ENCODE results near the gene TCF19. TPM values are rescaled to one million over a fixed set of nuclear protein-coding genes. Genes with fewer than 3 reads are reported as not detected.

TCF19 gene
- total and polyA plus RNA-seq, 2 donors (not counting 1 experiment from before 2014, with no cell fraction given), result 10.0 to 10.4 TPM

DNA sequence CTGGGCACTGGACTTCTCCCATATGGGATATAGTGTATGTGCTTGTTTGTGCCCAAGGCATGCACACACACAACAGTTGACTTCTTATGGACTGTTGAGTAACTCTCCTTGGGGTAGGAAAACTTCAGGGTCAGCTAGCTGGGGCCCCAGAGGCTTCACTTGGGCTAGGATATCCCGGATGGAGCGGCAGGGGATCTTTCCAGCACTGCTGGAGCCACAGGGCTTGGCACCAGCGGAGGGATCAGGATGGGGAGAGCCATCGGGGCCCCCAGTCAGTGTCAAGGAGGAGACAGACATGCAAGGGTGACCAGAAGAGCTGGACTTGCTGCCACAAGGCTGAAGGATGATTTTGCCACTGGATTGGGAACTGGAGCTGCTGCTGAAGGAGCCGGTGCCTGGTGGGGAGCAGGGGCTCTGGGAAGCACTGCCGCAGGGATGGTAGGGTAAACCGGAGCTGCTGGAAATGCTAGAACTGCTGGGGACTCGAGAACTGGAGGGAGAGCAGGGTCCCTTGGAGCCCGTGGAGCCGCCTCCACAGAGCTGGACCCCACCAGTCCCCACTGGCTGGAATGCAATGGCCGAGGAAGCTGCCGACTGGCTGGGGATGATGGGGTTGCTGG is 42.3 kb upstream of the TCF19 start:
- Histone ChIP-seq H3K4me2 (replicated peaks; ENCODE audit: low read depth, low read length, poor library complexity, severe bottlenecking) (no peak overlapping the region), H2AFZ (ENCODE audit: insufficient read depth, low read depth, low read length, poor library complexity, severe bottlenecking) (no peak overlapping the region), H3K4me3 (ENCODE audit: control extremely low read depth in 1 of 5, extremely low read depth in 1 of 5, insufficient read depth in 1 of 5, low read depth in 2 of 5, low read length in 4 of 5) (no peak overlapping the region), H3K27me3 (replicated peaks in 1 of 4; ENCODE audit: control extremely low read depth in 1 of 4, control insufficient read depth in 3 of 4, insufficient read depth in 4 of 4, low read length in 3 of 4) (peaks cover 0 to 3% (median 0%) of the 10 kb centered on the region in 4 experiments), H4K20me1 (ENCODE audit: control insufficient read depth, insufficient read depth, low read length, poor library complexity, severe bottlenecking) (no peaks in the 10 kb centered on the region), H3K9me3 (ENCODE audit: control extremely low read depth in 1 of 3, control insufficient read depth in 2 of 3, insufficient read depth in 1 of 3, low read length in 2 of 3) (no peaks in the 10 kb centered on the region), H3K9ac (ENCODE audit: low read length) (no peak overlapping the region), H3K27ac (ENCODE audit: low read length in 2 of 2) (no peak overlapping the region), H3K4me1 (ENCODE audit: control insufficient read depth in 2 of 2, insufficient read depth in 2 of 2, low read length in 2 of 2) (peaks cover 0 to 6% of the 10 kb centered on the region in 2 donors), H3K79me2 (ENCODE audit: control insufficient read depth, insufficient read depth, low read length) (no peaks in the 10 kb centered on the region), H3K36me3 (replicated peaks in 1 of 2; ENCODE audit: control extremely low read depth in 1 of 2, control insufficient read depth in 1 of 2, extremely low read depth in 1 of 2, insufficient read depth in 2 of 2, low read length in 1 of 2) (no peaks in the 10 kb centered on the region)
- WGBS (ENCODE audit: insufficient coverage), result 85% methylated on average over 10 of the region's 12 CpGs
- no peak overlapping the region for H3K27ac Mint-ChIP-seq
- POLR2A ChIA-PET, result no interaction called here
- H3K27me3 Mint-ChIP-seq, result peaks cover 33% of the 10 kb centered on the region
- intact Hi-C loops (cut with micrococcal nuclease), result no loop called here
- no peaks in the 10 kb centered on the region for H3K9me3 Mint-ChIP-seq (ENCODE audit: insufficient read depth)
- DNase-seq, result no peak
- no peak for ATAC-seq (ENCODE audit: low read depth)
- CTCF ChIA-PET, result interaction anchor here (0.6 to 2.5 kb wide), 6 partner anchors 10 to 293 kb away, joined by 4 to 9 read pairs (median 5); no protein-coding TSS in a partner anchor
- H3K4me3 Mint-ChIP-seq, result no peak overlapping the region
- H3K4me1 Mint-ChIP-seq, result peaks cover 5% of the 10 kb centered on the region
- TF ChIP-seq CTCF (IDR thresholded peaks at IDR 0.05) (no peak), EZH2 (IDR thresholded peaks at IDR 0.05; ENCODE audit: borderline replicate concordance, insufficient read depth, low read depth, low read length, poor library complexity, severe bottlenecking) (no peak)

DNA sequence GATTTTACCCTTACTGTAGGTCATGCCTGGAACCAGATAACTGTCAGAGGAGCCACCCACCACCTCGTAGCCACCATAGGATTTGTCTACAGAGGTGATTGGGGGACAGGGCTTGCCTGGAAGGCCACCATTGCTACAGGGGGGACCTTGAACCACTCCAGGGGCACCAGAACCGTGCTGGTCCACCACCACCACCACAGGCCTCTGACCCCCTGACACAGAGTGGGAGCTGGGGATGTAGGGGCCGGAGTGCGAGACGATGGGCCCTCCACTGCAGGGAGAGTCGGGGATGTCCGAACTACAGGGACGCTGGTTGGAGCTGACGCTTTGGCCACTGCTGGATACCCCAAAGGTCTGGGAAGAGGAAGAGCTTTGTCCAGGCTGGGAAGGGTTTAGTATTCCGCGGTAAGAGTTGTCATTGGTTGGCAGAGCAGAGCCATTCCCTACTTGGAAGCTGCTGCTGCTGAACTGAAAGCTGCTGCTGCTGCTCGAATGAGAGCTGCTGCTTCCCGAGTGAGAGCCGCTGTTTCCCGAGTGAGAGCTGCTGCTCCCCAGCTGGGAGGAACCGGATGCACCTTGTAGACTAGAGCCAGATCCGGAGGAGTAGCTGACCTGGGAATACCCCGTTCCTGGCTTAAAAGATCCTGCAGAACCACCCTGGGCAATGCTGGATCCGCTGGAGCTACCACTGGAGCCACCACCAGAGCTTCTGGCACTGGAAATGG is 41.6 kb upstream of the TCF19 start:
- Histone ChIP-seq H3K36me3 (replicated peaks in 1 of 2; ENCODE audit: control extremely low read depth in 1 of 2, control insufficient read depth in 1 of 2, extremely low read depth in 1 of 2, insufficient read depth in 2 of 2, low read length in 1 of 2) (no peaks in the 10 kb centered on the region), H2AFZ (ENCODE audit: insufficient read depth, low read depth, low read length, poor library complexity, severe bottlenecking) (no peak overlapping the region), H4K20me1 (ENCODE audit: control insufficient read depth, insufficient read depth, low read length, poor library complexity, severe bottlenecking) (no peaks in the 10 kb centered on the region), H3K4me1 (ENCODE audit: control insufficient read depth in 2 of 2, insufficient read depth in 2 of 2, low read length in 2 of 2) (peaks cover 0 to 6% of the 10 kb centered on the region in 2 donors), H3K79me2 (ENCODE audit: control insufficient read depth, insufficient read depth, low read length) (no peaks in the 10 kb centered on the region), H3K9ac (ENCODE audit: low read length) (no peak overlapping the region), H3K4me3 (ENCODE audit: control extremely low read depth in 1 of 5, extremely low read depth in 1 of 5, insufficient read depth in 1 of 5, low read depth in 2 of 5, low read length in 4 of 5) (no peak overlapping the region), H3K4me2 (replicated peaks; ENCODE audit: low read depth, low read length, poor library complexity, severe bottlenecking) (no peak overlapping the region), H3K27ac (ENCODE audit: low read length in 2 of 2) (no peak overlapping the region), H3K27me3 (replicated peaks in 1 of 4; ENCODE audit: control extremely low read depth in 1 of 4, control insufficient read depth in 3 of 4, insufficient read depth in 4 of 4, low read length in 3 of 4) (peaks cover 0 to 4% (median 1%) of the 10 kb centered on the region in 4 experiments), H3K9me3 (ENCODE audit: control extremely low read depth in 1 of 3, control insufficient read depth in 2 of 3, insufficient read depth in 1 of 3, low read length in 2 of 3) (no peaks in the 10 kb centered on the region)
- Mint-ChIP-seq H3K4me3 (no peak overlapping the region), H3K27me3 (peaks cover 35% of the 10 kb centered on the region), H3K27ac (no peak overlapping the region), H3K9me3 (ENCODE audit: insufficient read depth) (no peaks in the 10 kb centered on the region), H3K4me1 (peaks cover 5% of the 10 kb centered on the region)
- ChIA-PET POLR2A (no interaction called here), CTCF (interaction anchor here (0.6 to 2.5 kb wide), 6 partner anchors 10 to 294 kb away, joined by 4 to 9 read pairs (median 5); no protein-coding TSS in a partner anchor)
- ATAC-seq (ENCODE audit: low read depth) (no peak), DNase-seq (no peak)
- WGBS (ENCODE audit: insufficient coverage), result 92% methylated on average over 17 of the region's 19 CpGs
- no peak for TF ChIP-seq CTCF (IDR thresholded peaks at IDR 0.05)
- intact Hi-C loops (cut with micrococcal nuclease), result no loop called here
